Activated CD8-positive, alpha-beta memory T cell treated with anti-CD3 and anti-CD28 coated beads, Interleukin-2, amount 50 U/mL, for 1 hour (primary cell): ENCODE data around the gene POFUT2.

Source experiments
- DNase-seq: peaks from one replicate; pipeline ENCODE4 v3.0.0-alpha.2; 2020; ENCODE audit errors: extremely low read depth

The POFUT2 gene

GRCh38 chr21:45287438-45288391 is at the start of gene POFUT2:
POFUT2 (minus strand) TSS chr21:45287895; CDS start chr21:45287871, 24 bp downstream.
- DNase-seq = peak; percentile 96

GRCh38 chr21:45336870-45337269 is 49.2 kb upstream of the POFUT2 start:
- no peak for DNase-seq

- no peak for DNase-seq
These were observed 48.8 kb upstream of the POFUT2 start for GRCh38 chr21:45336535-45336810.

GRCh38 chr21:45335761-45336534 is 48.3 kb upstream of the POFUT2 start:
- no peak for DNase-seq

- DNase-seq = no peak
These were observed 47.6 kb upstream of the POFUT2 start for GRCh38 chr21:45335151-45335760.

- no peak for DNase-seq
These were observed 46.9 kb upstream of the POFUT2 start for GRCh38 chr21:45334591-45335081.

- DNase-seq = no peak
These were observed 46.4 kb upstream of the POFUT2 start for GRCh38 chr21:45334134-45334533.

GRCh38 chr21:45333583-45334121 is 46.0 kb upstream of the POFUT2 start:
- DNase-seq = no peak

- no peak for DNase-seq
These were observed 45.4 kb upstream of the POFUT2 start for GRCh38 chr21:45332981-45333582.

- no peak for DNase-seq
These were observed 44.7 kb upstream of the POFUT2 start for GRCh38 chr21:45332415-45332814.

GRCh38 chr21:45331531-45332147 is 43.9 kb upstream of the POFUT2 start:
- DNase-seq = no peak

- no peak for DNase-seq
These were observed 43.2 kb upstream of the POFUT2 start for GRCh38 chr21:45330851-45331261.

GRCh38 chr21:45330075-45330781 is 42.5 kb upstream of the POFUT2 start:
- no peak for DNase-seq

GRCh38 chr21:45329261-45330074 is 41.8 kb upstream of the POFUT2 start:
- DNase-seq = no peak

GRCh38 chr21:45328198-45329091 is 40.8 kb upstream of the POFUT2 start:
- no peak for DNase-seq

GRCh38 chr21:45327441-45328197 is 39.9 kb upstream of the POFUT2 start:
- no peak for DNase-seq

- no peak for DNase-seq
These were observed 39.3 kb upstream of the POFUT2 start for GRCh38 chr21:45326891-45327440.
